K562 (cell line): ENCODE results near the gene CYP51A1. TPM values are rescaled to one million over a fixed set of nuclear protein-coding genes. Genes with fewer than 3 reads are reported as not detected.

Source experiments
- BRF1 ChIP-seq: IDR thresholded peaks from 3 replicates; pipeline ENCODE4 v1.6.1; 2011; ENCODE audit warnings: borderline replicate concordance, mild to moderate bottlenecking; ENCODE audit not compliant: insufficient read length; ENCODE audit errors: extremely low read depth
- CHD2 ChIP-seq: IDR thresholded peaks from 2 replicates; pipeline ENCODE4 v1.6.1; 2011; ENCODE audit warnings: low read depth, low read length
- CTBP1 ChIP-seq: fragments of 450-650 bp; IDR thresholded peaks from 2 replicates; pipeline ENCODE4 v1.6.1; 2016; ENCODE audit warnings: borderline replicate concordance
- DIDO1 ChIP-seq: fragments of 450-650 bp; IDR thresholded peaks from 2 replicates; pipeline ENCODE4 v1.6.1; 2016; ENCODE audit warnings: low read depth, missing biosample characterization, missing genetic modification characterization
- JUNB ChIP-seq: fragments of 450-650 bp; formaldehyde crosslinking; conservative IDR thresholded peaks from 2 replicates; pipeline ENCODE4 v1.4.0; 2020; ENCODE audit warnings: mild to moderate bottlenecking
- KLF1 ChIP-seq: fragments of 450-650 bp; IDR thresholded peaks from 2 replicates; pipeline ENCODE4 v1.6.1; 2016; ENCODE audit warnings: missing genetic modification characterization, missing compliant biosample characterization
- MTF1 ChIP-seq: fragments of 250-450 bp; sonication (Bioruptor Pico); IDR thresholded peaks from 2 replicates; pipeline ENCODE4 v1.9.0; 2021; ENCODE audit warnings: moderate library complexity, mild to moderate bottlenecking, inconsistent platforms, borderline replicate concordance
- NCOA1 ChIP-seq: fragments of 450-650 bp; IDR thresholded peaks from 2 replicates; pipeline ENCODE4 v1.6.1; 2016; ENCODE audit warnings: low read depth
- PHF21A ChIP-seq: fragments of 450-650 bp; IDR thresholded peaks from 2 replicates; pipeline ENCODE4 v1.6.1; 2017; ENCODE audit warnings: low read depth, borderline replicate concordance
- RCOR1 ChIP-seq, 2 experiments: IDR thresholded peaks; 2 replicates each; pipeline ENCODE4 v1.6.1; 2012; ENCODE audit warnings: low read depth in 2 of 2, low read length in 2 of 2, borderline replicate concordance in 1 of 2, improper control_type of control experiment in 1 of 2
- RFX5 ChIP-seq: IDR thresholded peaks from 2 replicates; pipeline ENCODE4 v1.6.1; 2011; ENCODE audit warnings: low read depth, mild to moderate bottlenecking, improper control_type of control experiment, low read length
- RHOXF2B ChIP-seq: fragments of 250-450 bp; sonication (Bioruptor Pico); conservative IDR thresholded peaks from 2 replicates; pipeline ENCODE4 v1.5.1; 2021
- SRSF3 ChIP-seq: fragments of 200-400 bp; formaldehyde crosslinking; IDR thresholded peaks from 2 replicates; pipeline ENCODE4 v1.6.1; 2016; ENCODE audit warnings: mild to moderate bottlenecking, low read length, moderate library complexity; ENCODE audit not compliant: insufficient read depth
- ZKSCAN1 ChIP-seq: fragments of 150-350 bp; IDR thresholded peaks from 2 replicates; pipeline ENCODE4 v1.6.1; 2016; ENCODE audit warnings: low read depth, low read length
- ZNF217 ChIP-seq: sonication (generic); formaldehyde crosslinking; IDR thresholded peaks from 2 replicates; pipeline ENCODE4 v1.8.0; 2022; ENCODE audit warnings: mild to moderate bottlenecking, missing genetic modification reagents
- ZNF224 ChIP-seq: sonication (generic); formaldehyde crosslinking; IDR thresholded peaks from 2 replicates; pipeline ENCODE4 v1.8.0; 2022; ENCODE audit warnings: mild to moderate bottlenecking, missing genetic modification reagents
- ZNF75A ChIP-seq: fragments of 450-650 bp; formaldehyde crosslinking; IDR thresholded peaks from 2 replicates; pipeline ENCODE4 v1.4.0; 2020; ENCODE audit warnings: mild to moderate bottlenecking
- polyA plus RNA-seq, 8 experiments: library from polyadenylated mRNA; depleted of rRNA in 4 of 8; stranded (reverse) in 5 of 8; unstranded in 3 of 8; fragments of >200 nt; fragmentation: Nextera tagmentation in 2 of 8; fragmentation: Illumina TruSeq in 1 of 8; extraction: Ambion mirVana in 2 of 8; extraction: Trizol in 1 of 8; gene quantifications; 2 replicates each; pipeline versions ENCODE4 v1.2.1 to v1.2.3, GENCODE V29; 2011 to 2014; ENCODE audit warnings: inconsistent platforms in 1 of 8, missing spikeins in 1 of 8
- total RNA-seq, 7 experiments: library from RNA; depleted of rRNA in 6 of 7; stranded (reverse); fragments of >200 nt in 6 of 7; fragmentation: Illumina TruSeq in 2 of 7; extraction: Trizol in 2 of 7; gene quantifications; 2 replicates each; pipeline versions ENCODE4 v1.2.1 to v1.2.3, GENCODE V29; 2011 to 2021; ENCODE audit warnings: low replicate concordance in 1 of 7
- TF ChIP-seq, protein P1 (sequence below): fragments of 250-450 bp; sonication (Bioruptor Pico); IDR thresholded peaks from 2 replicates; pipeline ENCODE4 v1.9.0; 2021; ENCODE audit warnings: mild to moderate bottlenecking, inconsistent platforms
- TF ChIP-seq, protein P2 (sequence below): sonication (generic); formaldehyde crosslinking; IDR thresholded peaks from 2 replicates; pipeline ENCODE4 v1.8.0; 2022; ENCODE audit warnings: mild to moderate bottlenecking, missing genetic modification reagents, borderline replicate concordance
- TF ChIP-seq, protein P3 (sequence below): fragments of 450-650 bp; IDR thresholded peaks from 2 replicates; pipeline ENCODE4 v1.7.0; 2016; ENCODE audit warnings: borderline replicate concordance
- TF ChIP-seq, protein P4 (sequence below): fragments of 450-650 bp; IDR thresholded peaks from 2 replicates; pipeline ENCODE4 v1.6.1; 2014; ENCODE audit warnings: low read depth, mild to moderate bottlenecking, moderate library complexity, borderline replicate concordance

The CYP51A1 gene
- total and polyA plus RNA-seq, 9 of the 15 experiments (the other 6 are each of a cell fraction or from before 2014, with no cell fraction given): 35.4 to 151 (median 80.3) TPM

DNA sequence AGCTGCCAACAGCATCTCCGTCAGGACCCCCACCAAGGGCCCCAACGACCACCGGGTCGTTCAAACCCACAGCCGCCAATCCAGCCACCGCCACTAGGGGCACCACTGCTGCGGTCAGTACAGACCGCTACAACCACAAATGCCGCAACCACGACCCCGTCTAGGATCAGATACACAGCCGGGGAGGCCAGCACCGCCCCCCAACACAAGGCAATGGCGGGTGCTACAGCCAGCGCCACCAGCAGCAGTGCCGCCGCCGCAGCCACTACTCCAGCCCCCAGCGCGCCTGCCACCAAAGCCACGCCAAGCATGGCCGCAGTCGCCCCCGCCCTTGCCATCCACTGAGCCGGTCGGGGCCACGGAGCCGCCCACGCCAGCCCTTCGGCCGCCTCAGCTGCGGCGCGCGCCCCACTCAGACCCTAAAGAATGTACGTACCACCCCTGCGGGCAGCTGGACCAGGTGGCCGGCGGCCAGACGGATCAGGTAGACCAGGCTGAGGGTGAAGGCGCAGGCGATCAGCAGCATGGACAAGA lies 473 bp downstream of the CYP51A1 start (continued):
- TF ChIP-seq, protein P1, sequence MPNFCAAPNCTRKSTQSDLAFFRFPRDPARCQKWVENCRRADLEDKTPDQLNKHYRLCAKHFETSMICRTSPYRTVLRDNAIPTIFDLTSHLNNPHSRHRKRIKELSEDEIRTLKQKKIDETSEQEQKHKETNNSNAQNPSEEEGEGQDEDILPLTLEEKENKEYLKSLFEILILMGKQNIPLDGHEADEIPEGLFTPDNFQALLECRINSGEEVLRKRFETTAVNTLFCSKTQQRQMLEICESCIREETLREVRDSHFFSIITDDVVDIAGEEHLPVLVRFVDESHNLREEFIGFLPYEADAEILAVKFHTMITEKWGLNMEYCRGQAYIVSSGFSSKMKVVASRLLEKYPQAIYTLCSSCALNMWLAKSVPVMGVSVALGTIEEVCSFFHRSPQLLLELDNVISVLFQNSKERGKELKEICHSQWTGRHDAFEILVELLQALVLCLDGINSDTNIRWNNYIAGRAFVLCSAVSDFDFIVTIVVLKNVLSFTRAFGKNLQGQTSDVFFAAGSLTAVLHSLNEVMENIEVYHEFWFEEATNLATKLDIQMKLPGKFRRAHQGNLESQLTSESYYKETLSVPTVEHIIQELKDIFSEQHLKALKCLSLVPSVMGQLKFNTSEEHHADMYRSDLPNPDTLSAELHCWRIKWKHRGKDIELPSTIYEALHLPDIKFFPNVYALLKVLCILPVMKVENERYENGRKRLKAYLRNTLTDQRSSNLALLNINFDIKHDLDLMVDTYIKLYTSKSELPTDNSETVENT: no peak
- TF ChIP-seq RFX5: no peak
- TF ChIP-seq, protein P2, sequence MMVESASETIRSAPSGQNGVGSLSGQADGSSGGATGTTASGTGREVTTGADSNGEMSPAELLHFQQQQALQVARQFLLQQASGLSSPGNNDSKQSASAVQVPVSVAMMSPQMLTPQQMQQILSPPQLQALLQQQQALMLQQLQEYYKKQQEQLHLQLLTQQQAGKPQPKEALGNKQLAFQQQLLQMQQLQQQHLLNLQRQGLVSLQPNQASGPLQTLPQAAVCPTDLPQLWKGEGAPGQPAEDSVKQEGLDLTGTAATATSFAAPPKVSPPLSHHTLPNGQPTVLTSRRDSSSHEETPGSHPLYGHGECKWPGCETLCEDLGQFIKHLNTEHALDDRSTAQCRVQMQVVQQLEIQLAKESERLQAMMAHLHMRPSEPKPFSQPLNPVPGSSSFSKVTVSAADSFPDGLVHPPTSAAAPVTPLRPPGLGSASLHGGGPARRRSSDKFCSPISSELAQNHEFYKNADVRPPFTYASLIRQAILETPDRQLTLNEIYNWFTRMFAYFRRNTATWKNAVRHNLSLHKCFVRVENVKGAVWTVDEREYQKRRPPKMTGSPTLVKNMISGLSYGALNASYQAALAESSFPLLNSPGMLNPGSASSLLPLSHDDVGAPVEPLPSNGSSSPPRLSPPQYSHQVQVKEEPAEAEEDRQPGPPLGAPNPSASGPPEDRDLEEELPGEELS (CRISPR knock-in tag): peak; percentile 60; the same call in 1 of the 2 replicates
- TF ChIP-seq RCOR1 (IDR thresholded peaks at IDR 0.05; ENCODE audit: borderline replicate concordance in 1 of 2, low read depth in 2 of 2, low read length in 2 of 2): peak; percentile 52 to 91; a peak in 2 of 4 replicates
- TF ChIP-seq BRF1: no peak
- no peak for TF ChIP-seq ZNF224
- no peak for TF ChIP-seq SRSF3
- TF ChIP-seq ZNF217 (CRISPR knock-in tag): no peak
- no peak for TF ChIP-seq RHOXF2B (CRISPR knock-in tag)
- TF ChIP-seq DIDO1 (tag): no peak
- no peak for TF ChIP-seq NCOA1
- no peak for TF ChIP-seq MTF1
- TF ChIP-seq KLF1 (tag): no peak
- peak; percentile 49; the same call in 1 of the 2 replicates for TF ChIP-seq ZNF75A (CRISPR knock-in tag)
- 0 out of 2 replicates have a peak, but pooled peaks have one; percentile 29 for TF ChIP-seq JUNB
- TF ChIP-seq, protein P3, sequence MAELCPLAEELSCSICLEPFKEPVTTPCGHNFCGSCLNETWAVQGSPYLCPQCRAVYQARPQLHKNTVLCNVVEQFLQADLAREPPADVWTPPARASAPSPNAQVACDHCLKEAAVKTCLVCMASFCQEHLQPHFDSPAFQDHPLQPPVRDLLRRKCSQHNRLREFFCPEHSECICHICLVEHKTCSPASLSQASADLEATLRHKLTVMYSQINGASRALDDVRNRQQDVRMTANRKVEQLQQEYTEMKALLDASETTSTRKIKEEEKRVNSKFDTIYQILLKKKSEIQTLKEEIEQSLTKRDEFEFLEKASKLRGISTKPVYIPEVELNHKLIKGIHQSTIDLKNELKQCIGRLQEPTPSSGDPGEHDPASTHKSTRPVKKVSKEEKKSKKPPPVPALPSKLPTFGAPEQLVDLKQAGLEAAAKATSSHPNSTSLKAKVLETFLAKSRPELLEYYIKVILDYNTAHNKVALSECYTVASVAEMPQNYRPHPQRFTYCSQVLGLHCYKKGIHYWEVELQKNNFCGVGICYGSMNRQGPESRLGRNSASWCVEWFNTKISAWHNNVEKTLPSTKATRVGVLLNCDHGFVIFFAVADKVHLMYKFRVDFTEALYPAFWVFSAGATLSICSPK: no peak
- no peak; the same call in 1 of the 2 replicates for TF ChIP-seq PHF21A
- TF ChIP-seq, protein P4, sequence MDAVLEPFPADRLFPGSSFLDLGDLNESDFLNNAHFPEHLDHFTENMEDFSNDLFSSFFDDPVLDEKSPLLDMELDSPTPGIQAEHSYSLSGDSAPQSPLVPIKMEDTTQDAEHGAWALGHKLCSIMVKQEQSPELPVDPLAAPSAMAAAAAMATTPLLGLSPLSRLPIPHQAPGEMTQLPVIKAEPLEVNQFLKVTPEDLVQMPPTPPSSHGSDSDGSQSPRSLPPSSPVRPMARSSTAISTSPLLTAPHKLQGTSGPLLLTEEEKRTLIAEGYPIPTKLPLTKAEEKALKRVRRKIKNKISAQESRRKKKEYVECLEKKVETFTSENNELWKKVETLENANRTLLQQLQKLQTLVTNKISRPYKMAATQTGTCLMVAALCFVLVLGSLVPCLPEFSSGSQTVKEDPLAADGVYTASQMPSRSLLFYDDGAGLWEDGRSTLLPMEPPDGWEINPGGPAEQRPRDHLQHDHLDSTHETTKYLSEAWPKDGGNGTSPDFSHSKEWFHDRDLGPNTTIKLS: no peak
- TF ChIP-seq CHD2: no peak; the same call in 1 of the 2 replicates
- TF ChIP-seq ZKSCAN1: peak; percentile 6; the same call in 1 of the 2 replicates
- peak; percentile 58; the same call in 1 of the 2 replicates for TF ChIP-seq CTBP1
